M059J (cell line): ENCODE measurements around the gene GNAI3. TPM values are rescaled to one million over a fixed set of nuclear protein-coding genes. Genes with fewer than 3 reads are reported as not detected.
A peak's percentile ranks its signal among the peaks of the same experiment; 100 is the strongest.
"Not testable (repeated sequence)": the region's sequence is repeated elsewhere in the genome, so short reads cannot be mapped to it uniquely, and the experiment has no call there.

Source experiments
- DNase-seq: peaks from one replicate; pipeline ENCODE4 v3.0.0-alpha.2; 2012; ENCODE audit warnings: low read depth
- total RNA-seq: library from RNA; depleted of rRNA; stranded (reverse); fragments of >200 nt; shearing (Covaris generic); gene quantifications from 2 replicates; pipeline ENCODE4 v1.2.3, GENCODE V29; 2014; rRNA removed

GNAI3 gene
- total RNA-seq, 1 experiment from 2014 or later: 14.8 TPM

DNA sequence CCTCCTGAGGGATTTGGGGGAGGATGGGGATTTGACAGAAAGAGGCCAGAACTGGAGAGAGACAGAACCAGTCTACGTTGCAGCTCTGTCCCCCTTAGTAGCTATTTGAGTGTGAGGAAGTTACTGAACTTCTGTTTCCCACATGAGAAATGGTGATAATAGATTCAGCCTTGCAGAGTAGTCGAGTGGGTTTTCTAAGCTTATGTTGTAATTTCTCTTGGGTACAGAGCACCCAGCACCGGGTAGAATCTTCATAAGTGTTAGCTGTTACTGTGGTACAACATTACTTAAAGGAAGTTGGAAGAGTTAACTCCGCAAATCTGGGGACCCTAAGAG lies 112.2 kb downstream of the GNAI3 start:
- not testable (repeated sequence) for DNase-seq

DNA sequence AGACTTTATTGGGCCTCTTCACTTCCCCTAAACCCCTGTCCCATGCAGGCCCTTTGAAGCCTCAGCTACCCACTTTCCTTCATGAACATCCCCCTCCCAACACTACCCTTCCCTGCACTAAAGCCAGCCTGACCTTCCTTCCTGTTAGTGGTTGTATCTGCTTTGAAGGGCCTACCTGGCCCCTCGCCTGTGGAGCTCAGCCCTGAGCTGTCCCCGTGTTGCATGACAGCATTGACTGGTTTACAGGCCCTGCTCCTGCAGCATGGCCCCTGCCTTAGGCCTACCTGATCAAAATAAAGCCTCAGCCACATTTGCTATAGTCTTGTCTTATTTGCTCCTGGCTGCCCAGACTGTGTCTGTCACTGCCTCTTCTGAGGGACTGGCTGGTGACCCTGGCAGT lies 113.0 kb downstream of the GNAI3 start:
- DNase-seq: no peak

DNA sequence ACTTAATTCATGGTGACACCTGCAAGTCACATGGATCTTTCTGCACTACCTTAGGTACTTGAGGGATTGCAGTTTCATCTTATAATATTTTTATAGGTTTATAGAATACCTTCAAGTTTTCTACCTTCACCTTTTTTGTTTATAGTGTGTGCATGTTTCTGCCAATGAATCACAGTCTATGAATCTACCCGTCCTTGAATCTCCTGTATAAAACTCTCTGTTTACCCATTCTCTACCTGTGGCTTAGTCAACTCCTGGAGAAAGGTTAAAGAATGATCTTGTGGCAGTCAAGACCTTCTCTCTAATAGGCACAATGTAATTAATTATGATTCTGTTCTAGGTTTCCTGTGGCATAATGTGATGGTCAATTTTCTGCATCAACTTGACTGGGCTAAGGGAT lies 116.3 kb downstream of the GNAI3 start:
- DNase-seq: no peak

DNA sequence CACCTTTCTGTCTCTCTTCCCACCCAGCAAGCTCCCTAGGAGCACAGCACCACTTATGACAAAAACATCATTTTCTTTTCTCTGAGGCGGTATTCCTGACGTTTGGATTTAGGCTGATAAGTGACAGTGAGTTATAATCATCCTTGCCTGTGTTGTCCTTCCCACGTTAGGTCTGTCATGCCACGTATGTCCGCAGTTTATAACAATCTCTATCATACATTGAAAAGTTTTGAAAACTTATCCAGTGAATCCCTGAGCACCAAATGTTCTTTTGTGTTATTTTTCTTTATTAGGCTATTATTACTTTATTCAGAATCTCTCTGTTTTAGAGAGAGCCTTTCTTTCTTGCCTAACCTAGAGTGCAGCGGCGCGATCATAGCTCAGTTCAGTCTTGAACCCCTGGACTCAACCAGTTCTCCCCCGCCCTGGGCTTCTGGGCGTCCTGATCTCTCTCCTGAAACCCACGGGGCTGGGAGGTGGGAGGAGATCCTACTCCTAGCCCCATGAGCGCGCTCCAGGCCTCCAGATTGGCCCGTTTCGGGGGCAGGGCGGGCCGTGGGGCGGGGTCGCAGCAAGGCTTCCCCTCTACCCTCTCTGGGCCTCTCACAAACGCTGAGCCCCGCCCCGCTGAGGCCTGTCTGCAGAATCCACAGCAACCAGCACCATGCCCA lies 119.2 kb downstream of the GNAI3 start, which contains the start of gene GSTM2:
TSS of gene GSTM2 (plus strand) at position 606 of the 671 bp plus-strand sequence. CDS start at position 665, 59 bp downstream.
- DNase-seq: peak; percentile 81

Other genes with a start within 250 kb of the GNAI3 start
- not detected in 2 replicates for gene MYBPHL, start 241.6 kb upstream of the GNAI3 start, total RNA-seq
- gene SORT1, start 150.7 kb upstream of the GNAI3 start, total RNA-seq: 22.0 and 28.3 TPM in 2 replicates
- gene PSMA5, start 122.2 kb upstream of the GNAI3 start, total RNA-seq: 119 and 162 TPM in 2 replicates
- 0.05 TPM in 1 of 2 replicates, not detected in the other for gene SYPL2, start 82.1 kb upstream of the GNAI3 start, total RNA-seq
- gene ATXN7L2, start 64.7 kb upstream of the GNAI3 start, total RNA-seq: 2.4 and 5.0 TPM in 2 replicates
- gene CYB561D1, start 54.5 kb upstream of the GNAI3 start, total RNA-seq: 6.6 and 8.0 TPM in 2 replicates
- gene AMIGO1, start 38.9 kb upstream of the GNAI3 start, total RNA-seq: 1.1 and 2.4 TPM in 2 replicates
- gene GPR61, start 8.7 kb upstream of the GNAI3 start, total RNA-seq: not detected in 2 replicates
- gene GNAT2, start 71.0 kb downstream of the GNAI3 start, total RNA-seq: 0.12 TPM in 1 of 2 replicates, not detected in the other
- gene AMPD2, start 71.2 kb downstream of the GNAI3 start, total RNA-seq: 86.0 and 106 TPM in 2 replicates
- 23.8 and 37.4 TPM in 2 replicates for gene GSTM4, start 107.5 kb downstream of the GNAI3 start, total RNA-seq
- gene GSTM2, start 119.4 kb downstream of the GNAI3 start, total RNA-seq: 10.7 and 17.4 TPM in 2 replicates
- not detected in 2 replicates for gene GSTM1, start 139.2 kb downstream of the GNAI3 start, total RNA-seq
- gene GSTM5, start 163.6 kb downstream of the GNAI3 start, total RNA-seq: not detected in 2 replicates
- gene GSTM3, start 192.4 kb downstream of the GNAI3 start, total RNA-seq: 159 and 216 TPM in 2 replicates
- gene EPS8L3, start 215.3 kb downstream of the GNAI3 start, total RNA-seq: not detected in 2 replicates